RCC 7860 (cell line): ENCODE results near the gene CTCFL.

Experiments
- DNase-seq: peaks from one replicate; pipeline ENCODE4 v3.0.0-alpha.2; 2015; ENCODE audit warnings: low spot score
- FAIRE-seq: peaks from 2 replicates; lab custom pipeline; 2012; peaks lifted over from hg19 to GRCh38; lab: Jason Lieb, UNC

The CTCFL gene

DNA sequence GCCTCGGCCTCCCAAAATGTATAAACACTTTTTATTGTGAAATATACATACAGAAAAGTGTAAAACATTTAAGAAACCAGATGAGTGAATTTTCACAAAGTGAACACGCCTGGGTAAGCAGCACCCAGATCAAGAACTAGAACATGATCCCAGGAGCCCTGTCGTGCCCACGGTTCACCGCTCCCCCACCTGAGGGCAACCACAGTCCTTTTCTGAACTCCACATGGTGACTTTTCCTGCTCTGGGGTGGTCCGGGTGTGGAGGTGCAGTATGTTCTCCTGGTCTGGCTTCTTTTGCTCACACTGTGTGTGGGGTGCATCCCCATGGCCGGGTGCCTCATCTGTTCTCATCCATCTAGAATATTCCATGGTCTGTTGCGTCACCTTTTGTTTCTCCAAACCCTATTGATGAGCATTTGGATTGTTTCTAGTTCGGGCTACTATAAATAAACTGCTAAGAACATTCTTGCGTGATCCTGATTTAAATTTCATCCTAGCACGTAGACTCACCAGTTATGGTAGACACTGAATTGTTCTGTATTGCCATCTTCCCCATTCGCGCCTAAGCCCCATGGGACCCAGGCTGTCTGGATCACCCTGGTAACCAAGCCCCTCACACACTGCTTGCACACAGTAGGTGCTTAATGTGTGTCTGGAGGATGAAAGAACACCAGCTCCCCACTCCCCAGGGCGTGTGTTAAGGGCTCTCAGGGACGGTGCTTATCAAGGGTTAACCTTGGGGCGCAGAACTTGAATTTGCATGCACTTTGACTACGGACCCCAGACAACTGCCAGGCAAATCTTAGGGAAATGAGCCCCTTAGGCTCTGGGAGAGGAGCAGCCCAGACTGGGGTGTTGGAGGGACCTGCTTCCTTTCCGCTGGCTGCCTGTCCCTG lies 56.2 kb downstream of the CTCFL start:
- DNase-seq (no peak), FAIRE-seq (no peak)

- no peak for FAIRE-seq
- DNase-seq: no peak
These were observed 57.2 kb downstream of the CTCFL start for GRCh38 chr20:57467742-57468141.

DNA sequence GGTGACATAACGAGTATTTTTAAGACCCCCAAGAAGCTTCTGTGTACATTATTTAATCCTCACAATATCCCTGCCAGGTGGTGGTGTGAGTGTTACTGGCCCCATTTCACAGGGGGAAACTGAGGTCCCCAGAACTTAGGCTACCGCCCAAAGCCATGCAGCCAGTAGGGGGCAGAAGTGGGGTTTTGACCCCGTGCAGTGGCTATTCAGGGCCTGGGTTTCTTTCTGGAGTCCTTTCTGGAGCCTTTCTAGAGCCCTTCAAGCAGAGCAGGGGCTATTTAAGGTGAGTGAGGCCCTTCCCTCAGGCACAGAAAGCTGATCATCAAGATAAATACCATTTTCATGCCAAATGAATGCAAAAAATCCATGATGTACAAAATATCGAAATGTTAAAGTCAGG lies 59.0 kb downstream of the CTCFL start:
- no peak for DNase-seq

DNA sequence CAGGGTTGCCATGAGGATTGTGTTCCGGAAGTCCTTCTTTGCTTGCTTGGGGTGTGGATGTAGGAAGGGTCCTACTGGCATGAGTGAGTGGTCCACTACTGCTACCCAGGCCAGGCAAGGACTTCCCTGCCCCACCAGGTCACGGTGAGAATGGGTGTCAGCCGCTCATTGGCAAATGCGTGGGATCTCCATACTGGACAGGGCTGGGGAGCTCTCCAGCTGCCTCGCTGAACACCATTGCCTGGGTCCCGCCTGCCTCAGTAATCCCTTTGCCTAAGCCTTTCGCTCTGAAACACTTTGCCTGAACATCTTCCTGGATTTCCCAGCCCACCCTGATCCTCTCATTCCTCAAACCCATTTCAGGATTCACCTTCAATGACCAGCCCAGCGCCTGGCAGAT lies 59.5 kb downstream of the CTCFL start:
- DNase-seq (no peak), FAIRE-seq (no peak)

More for the DNA sequence above, 59.0 kb downstream of the CTCFL start:
- FAIRE-seq: no peak

DNA sequence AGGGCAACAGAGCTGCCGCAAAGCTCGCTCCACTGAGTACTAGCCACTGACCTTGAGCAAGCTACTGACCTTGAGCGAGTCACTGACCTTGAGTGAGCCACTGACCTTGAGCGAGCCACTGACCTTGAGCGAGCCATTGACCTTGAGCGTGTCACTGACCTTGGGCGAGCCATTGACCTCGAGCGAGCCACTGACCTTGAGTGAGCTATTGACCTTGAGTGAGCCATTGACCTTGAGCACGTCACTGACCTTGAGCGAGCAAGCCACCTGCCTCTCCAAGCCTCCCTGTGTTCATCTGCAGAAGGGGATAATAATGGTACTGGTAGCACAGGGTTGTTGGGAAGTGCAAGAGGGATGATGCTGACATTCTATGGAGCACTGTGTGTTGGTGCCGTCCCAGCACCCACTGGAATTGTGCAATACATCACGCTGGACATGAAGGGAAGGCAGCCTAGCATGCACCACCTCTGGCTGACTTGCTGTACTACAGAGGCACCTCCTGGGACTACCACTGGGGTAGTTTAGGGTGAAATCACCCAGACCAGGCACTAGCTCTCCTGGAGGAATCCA lies 60.2 kb downstream of the CTCFL start:
- DNase-seq (no peak), FAIRE-seq (no peak)

DNA sequence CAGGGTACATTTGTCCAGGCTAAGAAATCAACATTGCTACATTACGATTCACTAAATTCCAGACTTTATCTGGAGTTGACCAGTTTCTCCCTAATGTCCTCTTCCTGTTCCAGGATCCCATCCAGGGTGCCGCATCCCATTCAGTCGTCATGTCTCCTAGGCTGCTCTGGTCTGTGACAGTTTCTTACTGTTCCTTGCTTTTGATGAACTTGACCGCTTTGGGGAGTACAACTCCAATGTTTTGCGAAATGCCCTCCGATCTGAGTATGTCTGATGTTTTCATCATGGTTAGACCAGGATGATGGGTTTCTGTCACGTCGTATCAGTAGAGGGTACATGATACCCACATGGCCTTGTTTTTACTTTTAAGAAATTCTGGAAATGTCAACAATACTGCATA lies 62.2 kb downstream of the CTCFL start:
- no peak for FAIRE-seq
- no peak for DNase-seq

DNA sequence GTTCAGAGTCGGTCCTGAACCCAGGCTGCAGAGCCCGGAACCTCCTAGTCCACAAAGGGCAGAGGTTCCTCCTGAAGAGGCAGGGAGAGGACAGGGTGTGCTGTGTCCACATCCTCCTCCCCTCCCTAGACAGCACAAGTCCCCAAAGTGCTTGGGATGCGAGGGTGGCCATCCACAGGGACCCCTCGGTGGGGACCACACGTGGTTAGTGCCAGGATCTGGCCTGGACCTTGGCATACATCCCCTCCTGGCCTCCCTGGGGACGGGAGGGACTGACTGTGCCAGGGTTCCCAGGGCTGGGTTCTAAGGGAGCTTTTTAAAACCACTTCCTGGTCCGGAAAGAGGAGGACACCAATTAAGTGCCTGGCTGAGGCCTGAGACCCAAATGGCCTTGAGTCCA lies 63.2 kb downstream of the CTCFL start:
- no peak for DNase-seq
- FAIRE-seq: no peak

DNA sequence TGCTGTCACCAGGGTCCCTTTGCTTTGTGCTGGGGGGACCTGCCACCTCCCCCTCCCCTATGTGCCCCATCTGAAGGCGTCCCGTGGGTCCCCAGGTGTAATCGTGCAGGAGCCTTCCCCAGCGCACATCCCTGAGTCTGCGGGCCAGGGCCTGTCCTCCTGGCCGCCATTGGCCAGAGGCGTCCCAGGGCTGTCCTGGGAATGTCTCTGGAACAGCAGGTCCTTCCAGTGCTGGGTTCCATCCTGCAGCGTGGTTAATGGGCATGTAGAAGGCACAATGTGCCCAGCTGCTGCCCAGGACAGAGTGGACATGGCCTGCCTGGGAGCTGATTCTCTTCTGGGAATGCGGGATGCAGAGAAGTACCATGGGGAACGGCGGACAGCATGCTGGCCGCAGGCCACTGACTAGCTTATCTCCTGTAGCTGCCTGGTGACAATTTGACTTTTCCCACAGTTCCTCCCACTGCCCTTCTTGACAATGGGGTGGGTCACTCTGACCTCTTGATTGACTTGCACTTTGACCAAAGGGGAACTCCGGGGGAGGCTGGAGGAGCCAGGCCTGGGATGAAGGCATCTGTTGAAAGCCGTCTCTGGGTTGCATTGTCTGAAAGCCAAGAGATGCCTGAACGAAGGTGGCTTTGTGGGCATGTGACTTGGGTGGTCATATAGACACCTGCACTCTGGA lies 64.0 kb downstream of the CTCFL start:
- FAIRE-seq: no peak

GRCh38 chr20:57459897-57460296 lies 65.0 kb downstream of the CTCFL start:
- FAIRE-seq: no peak

More for the DNA sequence above, 64.0 kb downstream of the CTCFL start:
- no peak for DNase-seq

GRCh38 chr20:57459278-57459677 lies 65.7 kb downstream of the CTCFL start:
- DNase-seq: no peak
- no peak for FAIRE-seq

More at GRCh38 chr20:57459897-57460296, 65.0 kb downstream of the CTCFL start:
- no peak for DNase-seq

DNA sequence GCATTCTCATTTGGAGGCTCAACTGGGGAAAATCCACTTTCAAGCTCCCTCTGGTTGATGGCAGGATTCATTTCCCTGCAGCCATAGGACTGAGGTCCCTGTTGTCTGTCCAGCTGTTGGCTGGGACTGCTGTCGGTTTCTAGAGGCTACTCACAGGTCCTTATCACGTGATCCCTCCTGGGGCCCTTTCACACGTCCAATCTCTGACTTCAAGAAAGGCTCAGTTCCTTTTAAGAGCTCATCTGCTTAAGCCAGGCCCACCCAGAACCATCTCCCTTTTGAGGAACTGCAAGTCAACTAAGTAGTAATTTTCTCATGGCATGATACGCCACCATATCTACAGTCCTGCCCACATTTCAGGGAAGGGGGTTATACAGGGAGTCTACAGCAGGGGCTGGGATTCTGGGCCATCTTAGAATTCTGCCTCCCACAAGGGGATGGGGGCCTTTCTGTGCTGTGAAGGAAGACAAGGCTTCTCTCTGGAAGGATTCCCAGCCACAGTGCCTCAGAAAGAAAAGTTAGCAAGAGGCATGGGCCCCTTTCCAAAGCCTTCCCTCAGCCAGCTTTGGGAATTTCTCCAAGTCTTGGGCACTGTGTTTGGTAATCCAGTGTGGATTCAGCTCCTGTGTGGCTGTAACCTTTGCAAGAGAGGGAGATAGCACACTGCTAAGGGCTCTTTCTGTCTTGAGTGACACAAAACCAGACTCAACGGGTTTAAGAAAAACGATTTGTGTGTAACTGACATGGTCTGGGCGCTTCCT lies 66.4 kb downstream of the CTCFL start:
- FAIRE-seq (no peak), DNase-seq (no peak)

DNA sequence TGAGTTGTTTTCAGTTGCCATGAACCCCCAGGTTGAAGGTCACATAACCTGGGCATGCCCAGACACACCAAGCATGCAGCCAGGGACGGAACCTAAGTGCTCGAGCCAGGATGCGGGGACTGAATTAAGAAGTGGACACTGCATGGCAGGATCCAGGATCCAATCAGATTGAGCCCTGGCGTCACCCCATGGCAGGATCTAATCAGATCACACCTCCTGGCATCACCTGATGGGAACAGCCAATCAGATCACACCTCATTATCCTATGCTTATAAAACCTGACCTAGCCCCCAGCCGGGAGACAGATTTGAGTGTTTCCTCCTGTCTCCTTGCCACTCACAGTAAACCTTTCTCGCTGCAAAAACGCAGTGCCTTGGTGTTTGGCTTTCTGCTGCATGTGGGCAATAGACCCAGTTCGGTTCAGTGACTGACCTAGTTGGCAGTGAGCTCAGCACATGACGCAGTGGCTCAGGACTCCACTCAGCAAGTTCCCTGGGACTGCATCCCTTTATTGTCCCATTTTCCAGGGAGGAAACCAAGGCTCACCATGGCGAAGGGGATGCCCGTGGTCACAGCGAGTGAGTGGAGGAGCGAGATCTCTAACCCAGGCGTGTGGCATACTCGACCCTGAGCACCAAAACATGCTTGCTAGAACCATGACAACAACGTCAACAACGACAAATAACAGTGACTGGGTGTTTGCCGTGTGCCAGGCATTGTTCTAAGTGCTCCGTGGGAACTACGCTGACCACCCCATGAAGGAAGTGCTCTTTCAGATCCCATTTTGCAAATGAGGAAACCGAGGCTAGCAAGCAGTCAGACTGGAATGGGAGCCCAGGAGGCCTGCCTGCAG lies 67.5 kb downstream of the CTCFL start:
- FAIRE-seq (no peak), DNase-seq (no peak)

- FAIRE-seq: no peak
- no peak for DNase-seq
These were observed 68.8 kb downstream of the CTCFL start for GRCh38 chr20:57456116-57456515.

- DNase-seq (no peak), FAIRE-seq (no peak)
These were observed 69.6 kb downstream of the CTCFL start for GRCh38 chr20:57455386-57455785.

DNA sequence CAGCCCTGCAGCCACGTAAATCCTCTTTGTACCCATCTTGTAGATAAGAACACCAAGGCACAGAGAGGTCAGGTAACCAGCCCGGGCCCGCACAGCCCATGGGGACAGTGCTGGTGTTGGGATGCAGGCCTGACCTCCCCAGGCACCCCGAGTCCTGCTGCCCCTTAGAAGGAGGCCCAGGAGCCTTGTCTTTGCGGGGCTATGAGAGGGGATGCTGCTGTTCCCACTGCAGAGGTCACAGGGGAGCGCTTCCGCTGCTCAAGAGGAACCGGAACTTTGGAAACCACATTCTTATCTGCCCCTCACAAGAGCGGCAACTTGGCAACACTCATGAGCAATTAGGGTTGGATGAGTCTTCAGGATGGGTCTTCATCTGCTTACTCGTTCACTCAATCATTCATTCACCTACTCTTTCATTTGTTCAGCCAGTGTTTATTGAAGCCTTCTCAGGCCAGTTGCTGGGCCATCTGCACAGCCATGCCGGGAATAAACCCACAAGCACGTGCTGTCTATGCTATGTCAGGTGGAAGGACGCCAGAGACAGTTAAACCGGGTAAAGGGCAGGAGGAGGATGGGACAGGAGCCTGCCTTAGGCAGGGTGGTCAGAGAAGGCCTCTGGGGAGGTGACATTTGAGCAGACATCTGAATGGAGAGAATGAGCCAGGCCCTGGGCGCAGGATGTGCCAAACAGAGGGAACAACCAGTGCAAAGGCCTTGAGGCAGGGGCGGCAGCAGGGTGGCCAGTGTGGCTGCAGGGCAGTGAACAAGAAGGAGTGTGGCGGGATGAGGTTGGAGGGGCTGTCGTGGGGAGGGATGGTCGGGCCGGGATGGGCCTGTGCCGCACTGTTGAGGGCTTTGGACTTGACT lies 72.9 kb downstream of the CTCFL start:
- FAIRE-seq (no peak), DNase-seq (no peak)

DNA sequence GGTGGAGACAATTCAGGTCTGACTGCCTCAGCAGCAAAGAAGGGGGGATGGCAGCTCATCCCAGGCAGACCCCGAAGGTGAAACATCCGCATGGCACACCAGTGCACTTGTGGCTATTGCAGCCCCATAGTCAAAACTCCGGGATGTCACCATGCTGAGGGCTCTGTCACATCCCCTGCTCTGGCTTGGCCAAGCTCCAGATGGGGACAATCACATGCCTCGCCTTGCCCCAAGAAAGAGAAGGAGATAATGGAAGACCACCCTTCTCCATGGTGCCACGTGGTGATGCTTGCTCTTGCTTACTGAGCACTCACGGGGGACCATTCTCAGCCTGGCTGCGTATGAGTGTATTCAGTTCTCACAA lies 73.5 kb downstream of the CTCFL start:
- FAIRE-seq (no peak), DNase-seq (no peak)

GRCh38 chr20:57450931-57451330 lies 74.0 kb downstream of the CTCFL start:
- FAIRE-seq: no peak
- DNase-seq: no peak

- DNase-seq (no peak), FAIRE-seq (no peak)
These were observed 74.5 kb downstream of the CTCFL start for GRCh38 chr20:57450419-57450818.
